SU-DHL-6 (cell line): ENCODE data around the gene UROC1.
"Not testable (repeated sequence)": the region's sequence is repeated elsewhere in the genome, so short reads cannot be mapped to it uniquely, and the experiment has no call there.

Experiments used
- H2AFZ ChIP-seq: fragments of 200-600 bp; sonication (generic); 2 replicates; pipeline ENCODE4 v1.6.1; 2014; ENCODE audit warnings: low read depth, mild to moderate bottlenecking, moderate library complexity, mixed read lengths, antibody characterized with exemption, low read length; ENCODE audit not compliant: severe bottlenecking
- H3F3A ChIP-seq: fragments of 200-600 bp; shearing (Covaris generic); 2 replicates; pipeline ENCODE4 v1.6.0; 2016; ENCODE audit warnings: antibody characterized with exemption, mild to moderate bottlenecking; ENCODE audit not compliant: insufficient read depth
- H3K27ac ChIP-seq: fragments of 200-600 bp; sonication (generic); 2 replicates; pipeline ENCODE4 v1.5.1; 2016; ENCODE audit warnings: low read depth, mild to moderate bottlenecking, low read length, moderate library complexity, mixed read lengths
- H3K27me3 ChIP-seq: fragments of 200-600 bp; sonication (generic), shearing (Covaris generic); 2 replicates; pipeline ENCODE4 v1.6.0; 2014; ENCODE audit warnings: mild to moderate bottlenecking, low read length
- H3K36me3 ChIP-seq: fragments of 200-600 bp; sonication (generic); 2 replicates; pipeline ENCODE4 v1.6.1; 2014; ENCODE audit warnings: mild to moderate bottlenecking, low read length, mixed read lengths
- H3K4me2 ChIP-seq: fragments of 300-600, 200-600 bp; shearing (Covaris generic), sonication (generic); 2 replicates; pipeline ENCODE4 v1.6.0; 2014; ENCODE audit warnings: low read length, low read depth, mild to moderate bottlenecking; ENCODE audit not compliant: poor library complexity, severe bottlenecking
- H3K4me3 ChIP-seq: fragments of 200-600 bp; sonication (generic); 2 replicates; pipeline ENCODE4 v1.5.1; 2014; ENCODE audit warnings: antibody characterized with exemption, low read length, mild to moderate bottlenecking, mixed read lengths; ENCODE audit not compliant: insufficient read depth, poor library complexity, severe bottlenecking
- H3K79me2 ChIP-seq: fragments of 200-600 bp; sonication (generic); 2 replicates; pipeline ENCODE4 v1.6.1; 2014; ENCODE audit warnings: mild to moderate bottlenecking, low read length, moderate library complexity; ENCODE audit not compliant: insufficient read depth
- H3K9ac ChIP-seq: fragments of 200-600 bp; sonication (generic); 2 replicates; pipeline ENCODE4 v1.7.0; 2014; ENCODE audit warnings: mild to moderate bottlenecking, low read length
- H3K9me2 ChIP-seq: fragments of 200-600 bp; sonication (generic); replicated peaks from 2 replicates; pipeline ENCODE4 v1.6.1; 2014; ENCODE audit warnings: low read length; ENCODE audit not compliant: insufficient read depth
- H3K9me3 ChIP-seq: fragments of 200-600 bp; sonication (generic); 2 replicates; pipeline ENCODE4 v1.6.1; 2014; ENCODE audit warnings: low read length, mixed read lengths; ENCODE audit not compliant: insufficient read depth
- H4K20me1 ChIP-seq: fragments of 200-600 bp; sonication (generic); 2 replicates; pipeline ENCODE4 v1.6.1; 2014; ENCODE audit warnings: low read depth, mild to moderate bottlenecking, antibody characterized with exemption, low read length, moderate library complexity, mixed read lengths
- EZH2phosphoT487 ChIP-seq: fragments of 200-600 bp; sonication (generic), shearing (Covaris generic); conservative IDR thresholded peaks from 2 replicates; pipeline ENCODE4 v1.6.1; 2018; ENCODE audit warnings: mild to moderate bottlenecking, antibody characterized with exemption, low read length, moderate library complexity, mixed read lengths
- TF ChIP-seq, protein P1 (sequence below): fragments of 200-600 bp; sonication (generic); IDR thresholded peaks from one replicate; pipeline ENCODE4 v1.5.1; 2017; ENCODE audit warnings: antibody characterized with exemption, mild to moderate bottlenecking, low read length, moderate library complexity; ENCODE audit not compliant: insufficient read depth, poor library complexity, severe bottlenecking

The UROC1 gene

DNA sequence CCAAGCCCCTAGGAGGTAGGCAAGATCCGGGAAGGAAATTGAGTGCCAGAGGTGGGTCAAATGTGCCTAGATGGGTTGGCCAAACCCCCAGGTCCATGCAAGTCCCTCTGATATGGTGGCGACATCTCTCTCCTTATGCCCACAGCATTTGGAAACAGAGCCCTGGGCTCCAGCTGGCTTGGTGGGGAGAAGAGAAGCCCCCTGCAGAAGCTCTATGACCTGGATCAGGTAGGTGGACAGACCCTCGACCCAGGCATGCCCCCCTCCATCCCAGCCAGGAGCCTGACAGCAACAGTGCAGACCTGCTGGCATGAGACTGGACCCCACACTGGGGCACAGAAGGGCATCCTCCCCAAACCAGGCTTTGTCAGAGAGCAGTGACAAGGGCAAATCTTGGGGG, 18.6 kb upstream of the UROC1 start:
- no peaks in the 10 kb centered on the region for H3K27me3 ChIP-seq

GRCh38 chr3:126535636-126536035, 18.1 kb upstream of the UROC1 start:
- Histone ChIP-seq H3K4me2 (no peak overlapping the region), H3F3A (no peaks in the 10 kb centered on the region), H3K27me3 (no peaks in the 10 kb centered on the region), H3K9me3 (no peaks in the 10 kb centered on the region), H3K79me2 (no peaks in the 10 kb centered on the region), H3K36me3 (no peaks in the 10 kb centered on the region), H3K9me2 (no peaks in the 10 kb centered on the region), H3K4me3 (no peak overlapping the region), H2AFZ (no peak overlapping the region), H3K9ac (no peak overlapping the region), H3K27ac (no peak overlapping the region), H4K20me1 (no peaks in the 10 kb centered on the region)
- TF ChIP-seq, protein P1, sequence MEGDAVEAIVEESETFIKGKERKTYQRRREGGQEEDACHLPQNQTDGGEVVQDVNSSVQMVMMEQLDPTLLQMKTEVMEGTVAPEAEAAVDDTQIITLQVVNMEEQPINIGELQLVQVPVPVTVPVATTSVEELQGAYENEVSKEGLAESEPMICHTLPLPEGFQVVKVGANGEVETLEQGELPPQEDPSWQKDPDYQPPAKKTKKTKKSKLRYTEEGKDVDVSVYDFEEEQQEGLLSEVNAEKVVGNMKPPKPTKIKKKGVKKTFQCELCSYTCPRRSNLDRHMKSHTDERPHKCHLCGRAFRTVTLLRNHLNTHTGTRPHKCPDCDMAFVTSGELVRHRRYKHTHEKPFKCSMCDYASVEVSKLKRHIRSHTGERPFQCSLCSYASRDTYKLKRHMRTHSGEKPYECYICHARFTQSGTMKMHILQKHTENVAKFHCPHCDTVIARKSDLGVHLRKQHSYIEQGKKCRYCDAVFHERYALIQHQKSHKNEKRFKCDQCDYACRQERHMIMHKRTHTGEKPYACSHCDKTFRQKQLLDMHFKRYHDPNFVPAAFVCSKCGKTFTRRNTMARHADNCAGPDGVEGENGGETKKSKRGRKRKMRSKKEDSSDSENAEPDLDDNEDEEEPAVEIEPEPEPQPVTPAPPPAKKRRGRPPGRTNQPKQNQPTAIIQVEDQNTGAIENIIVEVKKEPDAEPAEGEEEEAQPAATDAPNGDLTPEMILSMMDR, result no peak

More for the DNA sequence above, 18.6 kb upstream of the UROC1 start:
- Histone ChIP-seq H2AFZ (no peak overlapping the region), H3K36me3 (no peaks in the 10 kb centered on the region), H4K20me1 (no peaks in the 10 kb centered on the region), H3F3A (no peaks in the 10 kb centered on the region), H3K79me2 (no peaks in the 10 kb centered on the region), H3K9me3 (no peaks in the 10 kb centered on the region), H3K4me2 (no peak overlapping the region), H3K27ac (no peak overlapping the region), H3K9ac (no peak overlapping the region), H3K4me3 (no peak overlapping the region), H3K9me2 (no peaks in the 10 kb centered on the region)
- TF ChIP-seq EZH2phosphoT487, result no peak
- TF ChIP-seq, protein P1, result no peak

DNA sequence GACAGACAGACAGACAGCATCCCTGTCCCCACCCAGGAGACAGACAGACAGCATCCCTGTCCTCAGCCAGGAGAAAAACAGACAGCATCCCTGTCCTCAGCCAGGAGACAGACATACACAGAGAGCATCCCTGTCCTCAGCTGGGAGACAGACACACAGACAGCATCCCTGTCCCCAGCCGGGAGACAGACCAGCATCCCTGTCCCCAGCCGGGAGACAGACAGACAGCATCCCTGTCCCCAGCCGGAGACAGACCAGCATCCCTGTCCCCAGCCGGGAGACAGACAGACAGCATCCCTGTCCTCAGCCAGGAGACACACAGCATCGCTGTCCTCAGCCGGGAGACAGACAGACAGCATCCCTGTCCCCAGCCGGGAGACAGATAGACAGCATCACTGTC, 17.1 kb upstream of the UROC1 start:
- H3K9me3 ChIP-seq, H3F3A ChIP-seq, H3K4me2 ChIP-seq, H2AFZ ChIP-seq, H3K36me3 ChIP-seq, H3K9ac ChIP-seq, H3K27ac ChIP-seq, H3K79me2 ChIP-seq, H3K9me2 ChIP-seq, H3K27me3 ChIP-seq, H3K4me3 ChIP-seq, H4K20me1 ChIP-seq: not testable (repeated sequence)

GRCh38 chr3:126533506-126533905, 15.9 kb upstream of the UROC1 start:
- Histone ChIP-seq H3K9ac (no peak overlapping the region), H3K9me3 (no peaks in the 10 kb centered on the region), H3K4me2 (no peak overlapping the region), H3K9me2 (no peaks in the 10 kb centered on the region), H3K27me3 (no peaks in the 10 kb centered on the region), H3K79me2 (no peaks in the 10 kb centered on the region), H3F3A (no peaks in the 10 kb centered on the region), H3K4me3 (no peak overlapping the region), H2AFZ (no peak overlapping the region), H3K27ac (no peak overlapping the region), H4K20me1 (no peaks in the 10 kb centered on the region), H3K36me3 (no peaks in the 10 kb centered on the region)
- TF ChIP-seq, protein P1, result no peak
- no peak for TF ChIP-seq EZH2phosphoT487
